Transverse colon (tissue), 3 donors: Measurements from ENCODE around the gene ALG6.

ENCODE experiments used
- POLR2A ChIP-seq: fragments of 450-650 bp; IDR thresholded peaks from one replicate; pipeline ENCODE4 v1.6.1; 2016; ENCODE audit warnings: antibody characterized with exemption, mild to moderate bottlenecking, moderate library complexity
- POLR2AphosphoS5 ChIP-seq, 3 donors: sonication (generic); formaldehyde crosslinking; IDR thresholded peaks; one replicate each; pipeline ENCODE4 v1.6.1; 2016; ENCODE audit warnings: antibody characterized with exemption in 3 of 3

DNA sequence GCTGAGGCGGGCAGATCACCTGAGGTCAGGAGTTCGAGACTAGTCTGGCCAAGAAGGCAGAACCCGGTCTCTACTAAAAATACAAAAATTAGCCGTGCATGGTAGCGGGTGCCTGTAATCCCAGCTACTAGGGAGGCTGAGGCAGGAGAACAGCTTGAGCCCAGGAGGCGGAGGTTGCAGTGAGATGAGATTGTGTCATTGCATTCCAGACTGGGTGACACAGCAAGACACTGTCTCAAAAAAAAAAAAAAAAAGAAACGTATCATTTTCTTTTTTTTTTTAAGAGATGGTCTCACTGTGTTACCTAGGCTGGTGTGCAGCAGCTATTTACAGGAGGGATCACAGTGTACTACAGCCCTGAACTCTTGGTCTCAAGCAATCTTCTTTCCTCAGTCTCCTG lies 108.3 kb downstream of the ALG6 start:
- TF ChIP-seq POLR2AphosphoS5 (IDR thresholded peaks at IDR 0.05) (no peak), POLR2A (no peak)
